ENCODE results near the gene OPHN1.

OPHN1 gene

DNA sequence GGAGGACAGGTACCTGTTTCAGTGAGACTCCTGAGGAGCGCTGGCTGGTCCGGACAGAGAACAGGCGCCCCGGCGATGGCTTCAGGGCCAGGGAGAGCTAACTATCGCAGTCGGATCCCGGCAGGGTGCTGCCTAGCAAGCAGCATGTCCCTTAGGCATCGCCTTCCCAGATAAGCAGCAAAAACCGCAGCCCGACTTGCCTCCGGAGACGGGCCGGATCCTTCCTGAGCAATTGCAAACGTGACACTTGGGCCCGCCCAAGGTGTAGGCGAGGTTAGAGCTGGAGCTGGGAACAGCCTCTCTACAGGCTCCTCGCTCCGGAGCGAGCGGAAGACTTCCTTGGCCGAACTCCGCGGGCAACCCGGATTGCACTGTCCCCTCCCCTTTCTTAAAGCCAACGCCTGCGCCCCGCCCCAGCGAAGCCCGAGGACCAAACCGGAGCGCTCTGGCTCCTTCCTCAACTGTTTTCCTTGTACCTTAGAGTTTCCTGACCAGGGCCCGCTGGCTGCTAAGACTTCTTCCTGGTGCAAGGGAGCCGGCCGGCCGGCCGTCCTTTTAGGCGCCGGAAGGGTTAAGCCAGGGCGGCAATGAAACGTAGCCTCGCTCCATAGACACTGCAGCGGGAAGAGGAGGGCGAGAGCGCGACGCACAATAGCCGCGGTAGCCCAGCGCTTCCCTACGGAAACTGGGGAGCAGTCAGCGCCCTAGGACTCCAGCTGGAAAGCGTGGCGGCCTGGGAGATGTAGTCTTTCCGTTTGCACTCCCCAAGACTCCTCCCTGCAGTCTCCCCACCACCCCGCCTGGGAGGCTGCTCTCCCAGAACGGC is at the start of gene OPHN1:
Gene OPHN1 (minus strand): TSS at position 341 of the 826 bp plus-strand sequence. CDS start 475 bp downstream, outside the sequence.
- FAIRE-seq: no peak

DNA sequence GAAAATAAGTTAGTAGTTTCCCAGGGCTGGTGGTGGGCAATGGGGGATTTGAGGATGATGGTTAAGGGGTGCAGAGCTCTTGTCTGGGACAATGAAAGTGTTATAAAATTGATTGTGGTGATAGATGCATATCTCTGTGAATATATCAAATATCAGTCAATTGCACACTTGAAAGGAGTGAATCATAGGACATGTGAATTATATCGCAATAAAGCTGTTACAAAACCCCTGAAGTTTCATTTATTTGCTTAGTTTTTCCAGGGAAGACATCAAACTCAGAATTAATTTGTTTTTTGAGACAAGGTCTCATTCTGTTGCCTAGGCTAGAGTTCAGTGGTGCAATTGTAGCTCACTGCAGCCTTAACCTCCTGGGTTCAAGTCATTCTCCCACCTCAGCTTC is 47.7 kb upstream of the OPHN1 start:
- no peak for FAIRE-seq

More for the DNA sequence above, at the start of gene OPHN1:
- peak; percentile 43 for DNase-seq (ENCODE audit: insufficient read length, low spot score)

DNA sequence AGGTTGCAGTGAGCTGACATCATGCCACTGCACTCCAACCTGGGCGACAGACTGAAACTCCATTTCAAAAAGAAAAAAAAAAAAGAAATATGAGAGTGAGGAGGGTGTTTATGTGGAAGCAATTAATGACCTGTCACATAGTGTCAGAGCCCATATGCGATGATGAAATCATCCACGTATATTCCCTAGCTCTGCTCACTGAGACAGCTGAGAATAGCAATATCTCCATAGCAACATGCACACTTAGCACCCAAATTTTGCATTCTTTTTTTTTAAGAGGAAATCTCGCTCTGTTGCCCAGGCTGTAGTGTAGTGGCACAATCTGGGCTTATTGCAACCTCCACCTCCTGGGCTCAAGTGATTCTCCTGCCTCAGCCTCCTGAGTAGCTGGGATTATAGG is 31.5 kb upstream of the OPHN1 start:
- no peak for FAIRE-seq
- DNase-seq (ENCODE audit: insufficient read length, low spot score): no peak

More for the DNA sequence above, 47.7 kb upstream of the OPHN1 start:
- no peak for DNase-seq (ENCODE audit: insufficient read length, low spot score)

- DNase-seq (ENCODE audit: insufficient read length, low spot score) (no peak), FAIRE-seq (no peak)
These were observed 30.6 kb upstream of the OPHN1 start for GRCh38 chrX:68463880-68464279.

GRCh38 chrX:68462653-68463052 is 29.4 kb upstream of the OPHN1 start:
- no peak for DNase-seq (ENCODE audit: insufficient read length, low spot score)
- no peak for FAIRE-seq

GRCh38 chrX:68462197-68462596 is 28.9 kb upstream of the OPHN1 start:
- DNase-seq (ENCODE audit: insufficient read length, low spot score): no peak

GRCh38 chrX:68461576-68461975 is 28.3 kb upstream of the OPHN1 start:
- DNase-seq (ENCODE audit: insufficient read length, low spot score) (no peak), FAIRE-seq (no peak)

More at GRCh38 chrX:68462197-68462596, 28.9 kb upstream of the OPHN1 start:
- no peak for FAIRE-seq

- FAIRE-seq (no peak), DNase-seq (ENCODE audit: insufficient read length, low spot score) (no peak)
These were observed 27.8 kb upstream of the OPHN1 start for GRCh38 chrX:68461093-68461492.

GRCh38 chrX:68455151-68455510 is 21.8 kb upstream of the OPHN1 start:
- DNase-seq (ENCODE audit: insufficient read length, low spot score): no peak
- no peak for FAIRE-seq

- DNase-seq (ENCODE audit: insufficient read length, low spot score): no peak
- no peak for FAIRE-seq
These were observed 21.3 kb upstream of the OPHN1 start for GRCh38 chrX:68454476-68455150.

- no peak for DNase-seq (ENCODE audit: insufficient read length, low spot score)
- no peak for FAIRE-seq
These were observed 18.4 kb upstream of the OPHN1 start for GRCh38 chrX:68451720-68452119.

GRCh38 chrX:68443155-68443868 is 10.0 kb upstream of the OPHN1 start:
- DNase-seq (ENCODE audit: insufficient read length, low spot score): no peak
- no peak for FAIRE-seq

- no peak for DNase-seq (ENCODE audit: insufficient read length, low spot score)
- no peak for FAIRE-seq
These were observed 7.6 kb upstream of the OPHN1 start for GRCh38 chrX:68440940-68441339.

GRCh38 chrX:68440442-68440841 is 7.1 kb upstream of the OPHN1 start:
- no peak for FAIRE-seq
- no peak for DNase-seq (ENCODE audit: insufficient read length, low spot score)

- DNase-seq (ENCODE audit: insufficient read length, low spot score) (no peak), FAIRE-seq (no peak)
These were observed 6.0 kb upstream of the OPHN1 start for GRCh38 chrX:68439341-68439740.

- FAIRE-seq: no peak
- DNase-seq (ENCODE audit: insufficient read length, low spot score): no peak
These were observed 5.3 kb upstream of the OPHN1 start for GRCh38 chrX:68438575-68438974.

DNA sequence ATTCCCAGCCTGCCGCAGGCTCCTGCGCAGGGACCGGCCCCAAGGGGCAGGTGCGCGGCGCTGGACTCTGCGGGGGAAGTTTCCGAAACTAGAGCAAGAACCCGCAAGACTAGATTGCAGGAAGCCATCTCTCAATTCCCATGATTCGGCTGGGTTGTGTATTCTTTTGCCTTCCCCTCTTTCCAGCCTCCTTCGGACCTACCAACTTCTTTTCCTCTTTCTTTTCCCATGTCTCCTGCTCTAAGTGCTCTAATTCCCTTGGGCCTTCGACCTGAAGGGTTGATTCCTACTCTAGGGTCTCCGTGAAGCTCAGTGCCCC is 645 bp upstream of the OPHN1 start:
- no peak for FAIRE-seq

DNA sequence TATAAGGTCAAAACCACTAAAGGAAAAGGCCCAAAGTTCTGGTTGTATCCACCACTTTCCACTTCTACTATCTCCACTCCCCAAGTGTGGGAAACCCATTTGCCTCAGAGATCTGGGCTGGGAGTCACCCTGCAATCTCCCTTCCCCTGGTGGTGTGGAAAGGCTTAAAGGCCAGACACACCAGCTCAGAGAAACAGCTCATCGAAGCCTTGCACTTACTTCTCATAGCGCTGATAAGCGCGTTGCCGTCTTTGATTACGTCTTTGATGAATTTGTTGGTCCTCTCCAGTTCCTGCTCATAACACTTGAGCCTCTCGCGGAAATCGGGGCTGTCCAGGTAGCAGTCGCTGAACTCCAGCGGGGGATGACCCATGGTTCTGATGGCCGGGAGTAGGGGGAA is 647 bp downstream of the OPHN1 start:
- DNase-seq (ENCODE audit: insufficient read length, low spot score) (no peak), FAIRE-seq (no peak)

More for the DNA sequence above, 645 bp upstream of the OPHN1 start:
- DNase-seq (ENCODE audit: insufficient read length, low spot score): no peak

DNA sequence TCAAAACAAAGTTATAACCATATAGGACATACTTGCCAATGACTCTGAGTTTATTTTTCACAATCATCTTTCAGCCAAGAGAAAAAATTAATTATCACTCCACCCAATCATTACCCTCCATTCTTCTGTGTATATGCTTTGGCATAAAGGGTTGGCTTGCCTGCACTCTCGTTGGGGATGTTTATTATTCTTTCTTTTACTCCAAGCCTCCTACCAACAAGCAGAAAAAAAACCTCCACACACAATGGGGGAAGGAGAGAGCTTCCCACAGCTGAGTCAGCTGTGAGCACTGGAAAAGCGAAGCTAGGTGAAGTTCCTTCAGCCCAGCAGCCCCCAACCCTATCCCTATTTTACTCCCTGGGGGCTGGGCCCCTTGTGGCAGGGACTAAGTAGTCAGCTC is 1.5 kb downstream of the OPHN1 start:
- DNase-seq (ENCODE audit: insufficient read length, low spot score) (no peak), FAIRE-seq (no peak)

GRCh38 chrX:68429216-68429615 is 4.1 kb downstream of the OPHN1 start:
- FAIRE-seq (no peak), DNase-seq (ENCODE audit: insufficient read length, low spot score) (no peak)

DNA sequence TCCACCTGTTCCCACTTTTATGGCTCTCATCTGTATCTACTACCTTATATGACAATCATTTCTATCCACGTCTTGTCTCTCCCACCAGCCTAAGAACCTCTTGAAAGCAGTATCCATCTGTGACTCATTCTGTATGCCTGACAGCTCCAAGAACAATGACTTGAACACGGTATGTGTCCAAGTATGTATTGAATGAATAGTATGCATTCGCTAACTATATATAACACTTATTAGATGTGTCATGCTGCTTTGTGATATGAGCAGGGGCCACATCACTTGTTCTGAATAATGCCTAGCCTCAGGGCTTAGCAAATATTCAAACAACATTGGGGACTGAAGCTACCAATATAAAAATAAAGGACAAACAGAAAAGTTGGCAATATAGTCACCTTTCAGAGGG is 4.9 kb downstream of the OPHN1 start:
- FAIRE-seq (no peak), DNase-seq (ENCODE audit: insufficient read length, low spot score) (peak; percentile 8)

- DNase-seq (ENCODE audit: insufficient read length, low spot score) (no peak), FAIRE-seq (no peak)
These were observed 8.6 kb downstream of the OPHN1 start for GRCh38 chrX:68424719-68425118.
